ENCODE data around the gene SLC25A21.

SLC25A21 gene

GRCh38 chr14:36939265-36939664 is 233.1 kb downstream of the SLC25A21 start:
- WGBS (ENCODE audit: insufficient coverage): 100% methylated on average over 1 of the region's 2 CpGs
- no peaks in the 10 kb centered on the region for H3K9me3 ChIP-seq (ENCODE audit: control extremely low read depth in 1 of 5, control insufficient read depth in 4 of 5, insufficient read depth in 2 of 5, low read depth in 1 of 5, low read length in 4 of 5)
- H3K4me1 ChIP-seq (ENCODE audit: control extremely low read depth in 1 of 4, control insufficient read depth in 4 of 4, insufficient read depth in 4 of 4, low read length in 3 of 4): no peaks in the 10 kb centered on the region
- DNase-seq: no peak
- no peak overlapping the region for H3K27ac ChIP-seq (ENCODE audit: insufficient read depth in 1 of 2, low read depth in 1 of 2, low read length in 2 of 2, poor library complexity in 1 of 2, severe bottlenecking in 2 of 2)
- H3K27me3 ChIP-seq (replicated peaks in 2 of 5; ENCODE audit: control insufficient read depth in 4 of 5, insufficient read depth in 5 of 5, low read length in 4 of 5): peaks cover 0 to 6% (median 0%) of the 10 kb centered on the region in 5 experiments
- H3K4me3 ChIP-seq (ENCODE audit: control insufficient read depth in 1 of 7, extremely low read depth in 1 of 7, insufficient read depth in 4 of 7, low read depth in 2 of 7, low read length in 6 of 7): no peak overlapping the region
- H3K36me3 ChIP-seq (ENCODE audit: control insufficient read depth in 4 of 4, insufficient read depth in 4 of 4, low read length in 3 of 4): no peaks in the 10 kb centered on the region
- ChIA-PET CTCF (no interaction called here), POLR2A (interaction anchor here (0.5 kb wide), 1 partner anchor 135 kb away, joined by 4 read pairs; no protein-coding TSS in a partner anchor)

GRCh38 chr14:36938678-36939077 is 233.7 kb downstream of the SLC25A21 start:
- Histone ChIP-seq H3K36me3 (ENCODE audit: control insufficient read depth in 4 of 4, insufficient read depth in 4 of 4, low read length in 3 of 4) (no peaks in the 10 kb centered on the region), H3K27ac (ENCODE audit: insufficient read depth in 1 of 2, low read depth in 1 of 2, low read length in 2 of 2, poor library complexity in 1 of 2, severe bottlenecking in 2 of 2) (no peak overlapping the region), H3K4me3 (ENCODE audit: control insufficient read depth in 1 of 7, extremely low read depth in 1 of 7, insufficient read depth in 4 of 7, low read depth in 2 of 7, low read length in 6 of 7) (no peak overlapping the region), H3K9me3 (ENCODE audit: control extremely low read depth in 1 of 5, control insufficient read depth in 4 of 5, insufficient read depth in 2 of 5, low read depth in 1 of 5, low read length in 4 of 5) (no peaks in the 10 kb centered on the region), H3K27me3 (replicated peaks in 2 of 5; ENCODE audit: control insufficient read depth in 4 of 5, insufficient read depth in 5 of 5, low read length in 4 of 5) (peaks cover 0 to 6% (median 0%) of the 10 kb centered on the region in 5 experiments), H3K4me1 (ENCODE audit: control extremely low read depth in 1 of 4, control insufficient read depth in 4 of 4, insufficient read depth in 4 of 4, low read length in 3 of 4) (no peaks in the 10 kb centered on the region)
- ChIA-PET POLR2A (no interaction called here), CTCF (no interaction called here)
- no peak for DNase-seq

GRCh38 chr14:36935976-36936678 is 236.3 kb downstream of the SLC25A21 start:
- Histone ChIP-seq H3K4me3 (ENCODE audit: control insufficient read depth in 1 of 7, extremely low read depth in 1 of 7, insufficient read depth in 4 of 7, low read depth in 2 of 7, low read length in 6 of 7) (no peak overlapping the region), H3K4me1 (ENCODE audit: control extremely low read depth in 1 of 4, control insufficient read depth in 4 of 4, insufficient read depth in 4 of 4, low read length in 3 of 4) (no peaks in the 10 kb centered on the region), H3K27me3 (replicated peaks in 2 of 5; ENCODE audit: control insufficient read depth in 4 of 5, insufficient read depth in 5 of 5, low read length in 4 of 5) (peaks cover 0 to 4% (median 0%) of the 10 kb centered on the region in 5 experiments), H3K36me3 (ENCODE audit: control insufficient read depth in 4 of 4, insufficient read depth in 4 of 4, low read length in 3 of 4) (no peaks in the 10 kb centered on the region), H3K27ac (ENCODE audit: insufficient read depth in 1 of 2, low read depth in 1 of 2, low read length in 2 of 2, poor library complexity in 1 of 2, severe bottlenecking in 2 of 2) (no peak overlapping the region), H3K9me3 (ENCODE audit: control extremely low read depth in 1 of 5, control insufficient read depth in 4 of 5, insufficient read depth in 2 of 5, low read depth in 1 of 5, low read length in 4 of 5) (no peaks in the 10 kb centered on the region)
- 71% methylated on average over 2 of the region's 6 CpGs for WGBS (ENCODE audit: insufficient coverage)
- ChIA-PET CTCF (no interaction called here), POLR2A (no interaction called here)
- no peak for DNase-seq

- CTCF ChIA-PET: no interaction called here
- no CpG with 5 or more reads among the region's 1 CpG for WGBS (ENCODE audit: insufficient coverage)
- Histone ChIP-seq H3K27me3 (replicated peaks in 2 of 5; ENCODE audit: control insufficient read depth in 4 of 5, insufficient read depth in 5 of 5, low read length in 4 of 5) (peaks cover 0 to 3% (median 0%) of the 10 kb centered on the region in 5 experiments), H3K4me1 (ENCODE audit: control extremely low read depth in 1 of 4, control insufficient read depth in 4 of 4, insufficient read depth in 4 of 4, low read length in 3 of 4) (no peaks in the 10 kb centered on the region), H3K4me3 (ENCODE audit: control insufficient read depth in 1 of 7, extremely low read depth in 1 of 7, insufficient read depth in 4 of 7, low read depth in 2 of 7, low read length in 6 of 7) (no peak overlapping the region), H3K27ac (ENCODE audit: insufficient read depth in 1 of 2, low read depth in 1 of 2, low read length in 2 of 2, poor library complexity in 1 of 2, severe bottlenecking in 2 of 2) (no peak overlapping the region), H3K36me3 (ENCODE audit: control insufficient read depth in 4 of 4, insufficient read depth in 4 of 4, low read length in 3 of 4) (no peaks in the 10 kb centered on the region), H3K9me3 (ENCODE audit: control extremely low read depth in 1 of 5, control insufficient read depth in 4 of 5, insufficient read depth in 2 of 5, low read depth in 1 of 5, low read length in 4 of 5) (no peaks in the 10 kb centered on the region)
- POLR2A ChIA-PET: no interaction called here
- DNase-seq: no peak
Observed at GRCh38 chr14:36934304-36934703, 238.1 kb downstream of the SLC25A21 start.

- Histone ChIP-seq H3K4me1 (ENCODE audit: control extremely low read depth in 1 of 4, control insufficient read depth in 4 of 4, insufficient read depth in 4 of 4, low read length in 3 of 4) (no peaks in the 10 kb centered on the region), H3K27ac (ENCODE audit: insufficient read depth in 1 of 2, low read depth in 1 of 2, low read length in 2 of 2, poor library complexity in 1 of 2, severe bottlenecking in 2 of 2) (no peak overlapping the region), H3K4me3 (ENCODE audit: control insufficient read depth in 1 of 7, extremely low read depth in 1 of 7, insufficient read depth in 4 of 7, low read depth in 2 of 7, low read length in 6 of 7) (no peak overlapping the region), H3K9me3 (ENCODE audit: control extremely low read depth in 1 of 5, control insufficient read depth in 4 of 5, insufficient read depth in 2 of 5, low read depth in 1 of 5, low read length in 4 of 5) (no peaks in the 10 kb centered on the region), H3K36me3 (ENCODE audit: control insufficient read depth in 4 of 4, insufficient read depth in 4 of 4, low read length in 3 of 4) (no peaks in the 10 kb centered on the region), H3K27me3 (replicated peaks in 2 of 5; ENCODE audit: control insufficient read depth in 4 of 5, insufficient read depth in 5 of 5, low read length in 4 of 5) (peaks cover 0 to 2% (median 0%) of the 10 kb centered on the region in 5 experiments)
- CTCF ChIA-PET: no interaction called here
- 100% methylated on average over 1 of the region's 2 CpGs for WGBS (ENCODE audit: insufficient coverage)
- POLR2A ChIA-PET: no interaction called here
- DNase-seq: no peak
Observed at GRCh38 chr14:36931791-36932190, 240.6 kb downstream of the SLC25A21 start.

- 100% methylated on average over 3 of the region's 4 CpGs for WGBS (ENCODE audit: insufficient coverage)
- Histone ChIP-seq H3K36me3 (ENCODE audit: control insufficient read depth in 4 of 4, insufficient read depth in 4 of 4, low read length in 3 of 4) (no peaks in the 10 kb centered on the region), H3K4me1 (ENCODE audit: control extremely low read depth in 1 of 4, control insufficient read depth in 4 of 4, insufficient read depth in 4 of 4, low read length in 3 of 4) (no peaks in the 10 kb centered on the region), H3K4me3 (ENCODE audit: control insufficient read depth in 1 of 7, extremely low read depth in 1 of 7, insufficient read depth in 4 of 7, low read depth in 2 of 7, low read length in 6 of 7) (no peak overlapping the region), H3K27ac (ENCODE audit: insufficient read depth in 1 of 2, low read depth in 1 of 2, low read length in 2 of 2, poor library complexity in 1 of 2, severe bottlenecking in 2 of 2) (no peak overlapping the region), H3K27me3 (replicated peaks in 2 of 5; ENCODE audit: control insufficient read depth in 4 of 5, insufficient read depth in 5 of 5, low read length in 4 of 5) (peaks cover 0 to 2% (median 0%) of the 10 kb centered on the region in 5 experiments), H3K9me3 (ENCODE audit: control extremely low read depth in 1 of 5, control insufficient read depth in 4 of 5, insufficient read depth in 2 of 5, low read depth in 1 of 5, low read length in 4 of 5) (no peaks in the 10 kb centered on the region)
- DNase-seq: no peak
- POLR2A ChIA-PET: no interaction called here
- CTCF ChIA-PET: no interaction called here
Observed at GRCh38 chr14:36928432-36928831, 244.0 kb downstream of the SLC25A21 start.

GRCh38 chr14:36925094-36925493 is 247.3 kb downstream of the SLC25A21 start:
- POLR2A ChIA-PET: no interaction called here
- H3K36me3 ChIP-seq (ENCODE audit: control insufficient read depth in 4 of 4, insufficient read depth in 4 of 4, low read length in 3 of 4): no peaks in the 10 kb centered on the region
- H3K9me3 ChIP-seq (ENCODE audit: control extremely low read depth in 1 of 5, control insufficient read depth in 4 of 5, insufficient read depth in 2 of 5, low read depth in 1 of 5, low read length in 4 of 5): no peaks in the 10 kb centered on the region
- no peaks in the 10 kb centered on the region for H3K4me1 ChIP-seq (ENCODE audit: control extremely low read depth in 1 of 4, control insufficient read depth in 4 of 4, insufficient read depth in 4 of 4, low read length in 3 of 4)
- CTCF ChIA-PET: no interaction called here
- no CpG with 5 or more reads among the region's 2 CpGs for WGBS (ENCODE audit: insufficient coverage)
- no peak overlapping the region for H3K27ac ChIP-seq (ENCODE audit: insufficient read depth in 1 of 2, low read depth in 1 of 2, low read length in 2 of 2, poor library complexity in 1 of 2, severe bottlenecking in 2 of 2)
- H3K27me3 ChIP-seq (replicated peaks in 2 of 5; ENCODE audit: control insufficient read depth in 4 of 5, insufficient read depth in 5 of 5, low read length in 4 of 5): no peaks in the 10 kb centered on the region
- no peak overlapping the region for H3K4me3 ChIP-seq (ENCODE audit: control insufficient read depth in 1 of 7, extremely low read depth in 1 of 7, insufficient read depth in 4 of 7, low read depth in 2 of 7, low read length in 6 of 7)
- no peak for DNase-seq

Measured in common myeloid progenitor, CD34-positive (primary cell).